SH-SY5Y (cell line): ENCODE data around the gene PLCB4.

ENCODE experiments used
- GATA2 ChIP-seq: IDR thresholded peaks from 2 replicates; pipeline ENCODE4 v1.6.1; 2011; ENCODE audit warnings: mild to moderate bottlenecking, low read depth, low read length
- GATA3 ChIP-seq: IDR thresholded peaks from 2 replicates; pipeline ENCODE4 v1.6.1; 2011; ENCODE audit warnings: low read depth, mild to moderate bottlenecking, low read length, moderate library complexity

DNA sequence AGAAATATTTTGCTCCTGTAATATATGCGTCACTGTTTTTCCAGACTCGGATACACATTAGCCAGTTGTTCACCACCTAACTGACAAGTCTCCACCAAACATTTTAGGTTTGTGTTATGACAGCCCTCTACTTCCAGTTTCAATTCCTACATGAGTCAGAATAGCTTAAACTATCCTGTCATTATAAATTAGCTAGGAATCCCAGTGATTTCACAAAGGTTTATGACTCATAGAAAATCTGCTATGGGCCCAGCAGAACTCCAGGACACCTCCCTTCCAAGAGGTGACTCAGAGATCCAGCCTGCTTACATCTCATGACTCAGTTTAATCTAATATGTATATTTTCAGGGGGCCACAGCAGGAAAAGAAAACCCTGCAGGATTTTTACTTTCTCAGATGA is 17.4 kb upstream of the PLCB4 start:
- TF ChIP-seq GATA3 (no peak), GATA2 (no peak)
